NCI-H128 (cell line): ENCODE results near the gene CYB5D1.
"Not testable (repeated sequence)": the region's sequence is repeated elsewhere in the genome, so short reads cannot be mapped to it uniquely, and the experiment has no call there.

Source experiments
- DNase-seq: peaks from one replicate; lab custom pipeline; 2025; ENCODE audit not compliant: unreplicated experiment; lab: John Stamatoyannopoulos, UW

CYB5D1 gene, protein sequence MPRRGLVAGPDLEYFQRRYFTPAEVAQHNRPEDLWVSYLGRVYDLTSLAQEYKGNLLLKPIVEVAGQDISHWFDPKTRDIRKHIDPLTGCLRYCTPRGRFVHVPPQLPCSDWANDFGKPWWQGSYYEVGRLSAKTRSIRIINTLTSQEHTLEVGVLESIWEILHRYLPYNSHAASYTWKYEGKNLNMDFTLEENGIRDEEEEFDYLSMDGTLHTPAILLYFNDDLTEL

DNA sequence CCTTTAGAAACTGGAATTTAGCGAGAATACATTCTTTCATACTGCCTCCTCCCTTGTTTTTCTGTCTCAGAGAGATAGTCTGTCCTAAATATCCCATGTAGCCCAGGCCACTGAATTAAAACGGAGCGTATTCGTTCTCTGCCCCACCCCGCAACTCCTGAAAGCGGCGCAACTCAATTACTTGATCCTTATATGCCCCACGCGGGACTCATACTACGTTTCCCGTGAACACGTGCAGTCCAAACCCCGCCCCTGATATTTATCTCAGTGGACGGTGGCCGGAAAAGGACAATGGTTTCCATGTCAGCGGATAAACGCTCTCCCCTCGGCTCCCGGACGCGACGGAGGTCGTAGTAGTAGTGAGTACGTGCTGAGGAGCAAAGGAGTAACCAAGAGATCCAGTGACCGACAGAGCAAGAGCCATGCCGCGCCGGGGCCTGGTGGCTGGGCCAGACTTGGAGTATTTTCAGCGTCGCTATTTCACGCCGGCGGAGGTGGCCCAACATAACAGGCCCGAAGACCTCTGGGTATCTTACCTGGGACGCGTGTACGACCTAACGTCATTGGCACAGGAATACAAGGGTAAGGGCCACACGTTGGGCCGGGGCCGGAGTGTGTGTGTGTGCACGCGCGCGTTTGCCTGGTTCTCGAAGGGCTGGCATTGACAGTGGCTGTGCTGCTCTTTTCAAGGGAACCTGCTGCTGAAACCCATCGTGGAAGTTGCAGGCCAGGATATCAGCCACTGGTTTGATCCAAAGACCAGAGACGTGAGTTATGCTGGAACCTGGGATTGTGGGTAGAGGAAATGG lies at the start of gene CYB5D1:
Gene CYB5D1 (plus strand): TSS at position 291 of the 809 bp plus-strand sequence. CDS start 132 bp downstream, at position 423.
- DNase-seq: peak; percentile 79

DNA sequence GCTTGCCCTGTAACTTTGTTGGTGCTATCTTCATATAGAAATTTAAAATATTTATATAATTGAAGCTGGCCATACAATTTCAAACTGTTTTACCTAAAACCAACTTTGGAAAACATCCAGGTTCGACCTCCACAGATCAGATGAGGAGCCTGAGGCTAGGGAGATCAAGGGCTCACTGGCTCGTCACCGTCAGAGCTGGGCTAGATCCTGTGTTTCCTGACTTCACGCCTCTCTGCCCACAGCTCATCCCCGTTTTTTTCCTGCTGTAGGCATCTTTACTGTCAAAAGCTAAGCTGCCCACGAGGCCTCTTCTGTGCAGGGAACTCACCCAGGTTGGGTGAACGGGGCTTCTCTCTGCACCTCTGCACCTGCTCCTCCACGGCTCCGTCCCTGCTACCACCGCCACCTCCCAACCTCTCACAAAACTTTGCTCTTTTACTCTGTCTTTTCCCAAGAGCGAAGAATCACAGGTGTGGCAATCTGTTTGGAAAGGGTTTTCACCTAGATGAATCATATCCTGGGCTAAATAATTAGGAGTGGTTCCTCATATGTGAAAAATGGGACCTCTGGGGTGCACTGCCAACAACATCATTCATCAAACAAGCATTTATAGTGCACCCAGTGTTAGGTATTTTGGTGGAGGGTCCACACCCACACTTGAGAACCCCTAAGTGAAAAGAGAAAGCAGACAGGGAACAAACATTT lies 48.6 kb upstream of the CYB5D1 start:
- DNase-seq: no peak

DNA sequence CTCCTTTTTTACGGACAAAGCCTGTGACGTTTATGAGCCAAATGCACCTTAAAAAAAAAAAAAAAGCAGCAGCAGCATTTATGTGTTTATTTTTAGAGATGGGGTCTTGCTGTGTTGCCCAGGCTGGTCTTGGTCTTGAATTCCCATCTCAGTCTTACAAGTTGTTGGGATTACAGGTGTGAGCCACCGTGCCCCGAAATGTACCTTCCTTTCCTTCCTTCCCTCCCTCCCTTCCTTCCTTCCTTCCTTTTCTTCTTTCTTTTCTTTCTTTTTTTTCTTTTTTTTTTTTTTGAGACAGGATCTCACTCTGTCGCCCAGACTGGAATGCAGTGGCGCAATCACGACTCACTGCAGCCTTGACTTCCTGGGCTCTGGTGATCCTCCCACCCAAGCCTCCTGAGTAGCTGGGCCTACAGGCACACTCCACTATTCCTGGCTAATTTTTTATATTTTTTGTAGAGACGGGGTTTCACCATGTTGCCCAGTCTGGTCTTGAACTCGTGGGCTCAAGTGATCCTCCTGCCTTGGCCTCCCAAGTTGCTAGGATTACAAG lies 47.9 kb upstream of the CYB5D1 start:
- not testable (repeated sequence) for DNase-seq

DNA sequence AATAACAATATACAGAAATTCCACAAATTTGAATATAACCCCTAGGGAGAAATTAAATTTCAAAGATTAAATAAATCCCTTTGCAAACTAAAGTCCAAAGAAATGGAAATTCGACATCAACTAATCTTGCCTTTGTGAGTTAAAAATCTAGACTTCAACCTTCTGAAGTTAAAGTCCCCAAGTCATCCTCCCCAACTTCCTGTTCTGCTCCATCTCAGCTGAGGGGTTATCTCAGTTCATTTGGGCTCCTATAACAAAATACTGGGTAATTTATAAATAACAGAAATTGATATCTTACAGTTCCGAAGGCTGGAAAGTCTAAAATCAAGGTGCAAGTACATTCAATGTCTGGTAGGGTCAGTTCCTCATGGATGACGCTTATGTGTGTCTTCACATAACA lies 46.6 kb upstream of the CYB5D1 start:
- DNase-seq: no peak

DNA sequence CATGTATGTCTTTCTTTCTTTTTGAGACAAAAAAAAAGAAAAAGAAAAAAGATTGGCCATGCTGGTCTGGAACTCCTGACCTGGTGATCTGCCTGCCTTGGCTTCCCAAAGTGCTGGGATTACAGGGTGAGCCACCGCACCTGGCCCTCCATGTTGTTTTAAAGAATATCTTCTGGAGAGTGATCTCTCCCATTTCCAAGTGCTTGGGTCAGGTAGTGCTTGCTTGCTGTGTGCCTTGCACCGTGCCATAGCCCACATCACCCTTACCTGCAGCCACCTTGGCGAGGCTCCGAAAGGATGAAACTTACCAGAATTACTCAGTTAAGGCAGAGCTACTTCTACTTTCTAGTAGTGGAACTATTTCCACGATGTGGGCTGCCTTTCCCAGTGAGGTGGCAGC lies 42.8 kb upstream of the CYB5D1 start:
- no peak for DNase-seq

DNA sequence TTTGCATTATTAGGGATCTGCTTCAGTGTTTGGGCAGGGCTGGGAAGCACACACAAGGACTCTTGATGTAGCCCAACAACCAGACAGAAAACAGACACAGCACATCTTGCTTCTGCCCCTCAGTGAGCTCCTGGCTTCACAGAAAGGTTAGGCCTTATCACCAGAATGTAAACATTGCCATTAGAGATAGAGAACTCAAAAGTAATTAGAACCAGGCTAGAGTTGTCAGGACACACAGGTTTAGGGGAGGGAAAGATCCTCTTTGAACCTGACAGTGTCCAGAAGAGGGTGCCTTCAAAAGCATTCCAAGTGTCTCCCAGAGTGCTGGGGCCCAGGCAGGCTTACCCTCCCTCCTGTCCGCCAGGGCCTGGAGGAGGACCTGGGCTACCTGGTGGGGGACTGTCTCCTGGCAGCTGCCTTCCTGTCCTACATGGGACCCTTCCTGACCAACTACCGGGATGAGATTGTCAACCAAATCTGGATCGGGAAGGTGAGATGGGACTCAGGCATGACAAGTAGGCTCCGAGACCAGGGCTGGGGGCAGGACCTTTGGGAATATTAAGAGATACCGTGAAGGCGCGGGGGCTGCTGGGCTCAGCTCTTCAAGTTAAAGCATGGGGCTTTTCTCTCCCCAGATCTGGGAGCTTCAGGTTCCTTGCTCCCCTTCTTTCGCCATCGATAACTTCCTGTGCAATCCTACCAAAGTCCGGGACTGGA lies 40.7 kb upstream of the CYB5D1 start:
- DNase-seq: no peak

DNA sequence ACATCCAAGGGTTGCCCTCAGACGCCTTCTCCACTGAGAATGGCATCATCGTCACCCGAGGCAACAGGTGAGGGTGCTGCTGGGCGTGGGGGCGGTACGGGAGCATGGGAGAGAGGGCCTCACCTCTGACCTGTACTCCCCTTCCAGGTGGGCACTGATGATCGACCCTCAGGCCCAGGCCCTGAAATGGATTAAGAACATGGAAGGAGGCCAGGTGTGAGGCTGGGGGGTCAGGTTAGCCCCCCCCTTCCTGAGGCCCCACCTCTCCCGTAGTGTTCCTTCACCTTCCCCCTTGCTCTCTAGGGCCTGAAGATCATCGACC lies 40.2 kb upstream of the CYB5D1 start:
- no peak for DNase-seq

DNA sequence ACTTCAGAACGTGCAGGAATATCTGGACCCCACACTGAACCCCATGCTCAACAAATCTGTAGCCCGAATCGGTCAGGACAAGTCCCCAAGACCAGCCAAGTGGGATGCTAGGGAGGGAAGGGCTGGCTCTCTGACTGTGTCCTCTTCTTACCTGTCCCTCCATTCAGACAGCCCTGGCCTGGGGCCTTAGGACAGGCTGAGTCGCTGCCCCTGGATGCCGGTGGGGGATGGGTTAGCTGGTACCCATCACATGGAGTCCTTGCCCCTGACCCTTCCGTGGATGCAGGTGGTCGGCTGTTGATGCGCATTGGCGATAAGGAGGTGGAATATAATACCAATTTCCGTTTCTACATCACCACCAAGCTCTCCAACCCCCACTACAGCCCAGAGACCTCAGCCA lies 39.8 kb upstream of the CYB5D1 start:
- DNase-seq: no peak

DNA sequence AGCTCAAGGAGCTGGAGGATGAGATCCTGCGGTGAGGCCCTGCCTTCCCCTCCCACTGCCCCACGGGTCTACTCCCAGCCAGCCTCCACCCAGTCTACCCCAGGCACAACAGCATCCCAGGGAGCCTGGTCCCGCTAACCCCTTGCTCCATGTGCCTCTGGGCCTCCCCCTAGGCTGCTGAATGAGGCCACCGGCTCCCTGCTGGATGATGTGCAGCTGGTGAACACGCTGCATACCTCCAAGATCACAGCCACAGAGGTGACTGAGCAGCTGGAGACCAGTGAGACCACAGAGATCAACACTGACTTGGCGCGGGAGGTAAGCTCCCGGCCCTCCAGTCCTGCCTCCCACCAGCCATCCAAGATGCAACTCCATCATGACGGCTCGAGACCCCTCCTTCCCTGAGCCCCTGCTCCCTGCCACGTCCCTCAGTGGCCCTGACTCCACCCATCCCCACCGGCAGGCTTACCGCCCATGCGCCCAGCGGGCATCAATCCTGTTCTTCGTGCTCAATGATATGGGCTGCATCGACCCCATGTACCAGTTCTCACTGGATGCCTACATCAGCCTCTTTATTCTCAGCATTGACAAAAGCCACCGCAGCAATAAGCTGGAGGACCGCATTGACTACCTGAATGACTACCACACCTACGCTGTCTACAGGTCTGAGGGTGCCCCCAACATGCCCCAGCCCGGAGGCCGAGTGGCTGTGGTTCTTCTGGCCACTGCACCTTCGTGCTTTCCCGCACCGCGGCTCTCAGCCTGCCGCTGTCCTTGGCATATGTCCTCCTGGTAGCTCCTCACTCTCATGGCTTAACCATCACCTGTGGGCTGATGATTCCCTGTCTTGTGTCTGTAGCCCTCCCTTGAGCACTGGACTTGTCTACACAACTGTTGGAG lies 38.8 kb upstream of the CYB5D1 start:
- DNase-seq: no peak

DNA sequence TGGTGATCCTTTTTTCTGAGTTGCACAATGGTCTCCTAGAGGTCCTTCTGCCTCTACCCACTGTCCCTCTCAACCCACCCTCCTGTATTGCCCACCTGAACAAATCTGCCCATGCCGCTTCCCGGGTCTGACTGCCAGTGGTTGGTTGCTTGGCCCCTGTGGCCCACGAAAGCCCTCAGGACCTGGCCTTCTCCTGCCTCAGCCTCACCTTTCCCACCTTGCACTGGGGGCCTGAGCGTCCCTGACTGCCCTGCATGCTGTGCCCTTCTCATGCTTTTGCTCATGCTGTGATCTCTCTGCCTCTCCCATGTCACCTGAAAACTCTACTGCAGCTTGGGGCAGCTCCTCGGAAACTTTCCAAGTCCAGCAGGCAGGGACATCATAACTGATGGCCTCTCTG lies 37.6 kb upstream of the CYB5D1 start:
- no peak for DNase-seq

DNA sequence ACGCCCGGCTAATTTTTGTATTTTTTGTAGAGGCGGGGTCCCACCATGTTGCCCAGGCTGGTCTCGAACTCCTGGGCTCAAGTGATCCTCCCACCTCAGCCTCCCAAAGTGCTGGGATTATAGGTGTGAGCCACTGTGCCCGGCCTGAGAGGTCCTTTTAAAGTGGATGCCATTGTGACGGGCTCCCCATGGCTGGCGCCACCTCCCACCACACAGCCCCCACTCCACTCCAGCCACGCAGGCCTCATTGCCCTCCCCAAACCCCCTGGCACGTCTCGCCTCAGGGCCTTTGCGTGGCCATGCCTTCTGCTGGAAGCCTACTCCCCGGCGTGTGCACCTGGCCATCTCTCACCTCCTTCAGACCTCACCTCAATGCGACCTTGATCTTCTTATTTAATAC lies 35.7 kb upstream of the CYB5D1 start:
- DNase-seq: no peak

DNA sequence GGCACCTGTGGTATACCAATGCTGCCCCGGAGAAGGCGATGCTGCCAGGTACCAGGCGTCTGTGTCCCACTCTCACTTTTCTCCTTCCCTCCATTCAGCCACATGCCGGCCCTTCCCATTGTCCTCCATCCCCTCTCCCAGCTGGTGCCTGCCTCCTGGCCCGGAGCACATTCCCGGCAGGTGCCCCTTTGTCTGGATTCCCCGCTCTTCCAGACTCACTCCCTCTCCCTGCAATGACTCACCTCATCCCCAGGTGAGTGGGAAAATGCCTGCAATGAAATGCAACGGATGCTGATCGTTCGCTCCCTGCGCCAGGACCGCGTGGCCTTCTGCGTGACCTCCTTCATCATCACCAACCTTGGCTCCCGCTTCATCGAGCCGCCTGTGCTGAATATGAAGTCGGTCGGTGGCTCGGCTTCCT lies 34.2 kb upstream of the CYB5D1 start:
- no peak for DNase-seq

DNA sequence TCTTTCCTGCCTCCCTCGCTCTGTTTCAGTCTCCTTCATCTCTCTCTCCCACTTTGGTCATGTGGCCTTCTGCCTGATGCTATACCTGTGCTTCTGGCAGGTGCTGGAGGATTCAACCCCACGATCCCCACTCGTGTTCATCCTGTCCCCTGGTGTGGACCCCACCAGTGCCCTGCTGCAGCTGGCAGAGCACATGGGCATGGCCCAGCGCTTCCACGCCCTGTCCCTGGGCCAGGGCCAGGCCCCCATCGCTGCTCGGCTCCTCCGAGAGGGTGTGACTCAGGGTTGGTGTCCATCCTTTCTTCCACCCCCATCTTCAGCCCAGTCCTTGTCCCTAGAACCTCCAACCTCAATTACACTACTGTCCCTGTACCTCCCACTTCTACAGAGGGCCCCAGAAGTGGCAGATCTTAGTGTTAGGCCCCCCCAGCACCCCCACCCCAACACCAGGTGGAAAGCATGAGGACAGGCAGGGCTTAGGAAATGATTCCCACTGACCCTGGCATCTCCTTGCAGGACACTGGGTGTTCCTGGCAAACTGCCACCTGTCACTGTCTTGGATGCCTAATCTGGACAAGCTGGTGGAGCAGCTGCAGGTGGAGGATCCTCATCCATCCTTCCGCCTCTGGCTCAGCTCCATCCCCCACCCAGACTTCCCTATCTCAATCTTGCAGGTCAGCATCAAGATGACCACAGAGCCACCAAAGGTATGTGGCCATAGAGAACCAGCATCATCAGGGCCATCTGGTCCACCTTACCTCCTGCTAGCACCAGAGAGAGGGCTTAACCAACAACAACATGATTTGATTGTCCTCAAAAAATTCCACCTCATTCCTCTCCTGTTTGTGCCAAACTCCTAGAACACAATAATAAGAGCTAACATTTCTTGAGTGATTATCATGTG lies 33.5 kb upstream of the CYB5D1 start:
- no peak for DNase-seq

DNA sequence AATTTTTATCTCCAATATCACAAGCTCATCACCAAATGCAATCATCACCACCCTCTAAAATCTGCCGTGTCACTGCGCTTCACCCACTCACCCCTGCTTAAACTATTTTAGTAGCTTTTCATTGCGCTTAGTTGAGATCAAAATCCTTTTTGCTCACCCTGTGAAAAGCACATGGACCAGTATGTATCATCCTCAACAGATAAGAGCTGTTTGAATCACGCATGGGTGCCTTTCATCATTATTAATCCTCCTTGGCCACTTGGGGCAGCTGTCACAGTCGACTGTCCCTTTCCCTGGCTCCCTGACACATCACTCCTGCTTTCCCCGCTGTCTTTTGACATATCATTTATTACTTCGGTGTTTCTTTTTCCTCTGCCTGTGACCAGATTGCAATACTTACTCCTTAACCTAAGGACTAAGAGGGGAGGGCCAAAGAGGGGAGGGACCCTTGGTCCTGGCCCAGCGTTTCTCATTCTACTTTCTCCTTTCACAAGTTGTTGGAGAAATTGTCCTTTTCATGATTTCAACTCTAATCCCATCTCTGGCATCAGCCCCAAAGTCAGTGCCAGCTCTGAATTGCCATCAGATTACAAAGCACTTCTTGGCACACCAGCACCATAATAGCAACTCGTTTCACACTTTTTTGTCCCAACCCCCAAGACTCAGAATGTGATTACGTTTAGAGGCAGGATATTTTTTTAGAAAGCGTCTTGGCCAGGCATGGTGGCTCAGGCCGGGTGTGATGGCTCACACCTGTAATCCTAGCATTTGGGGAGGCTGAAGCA lies 32.4 kb upstream of the CYB5D1 start:
- DNase-seq: no peak

DNA sequence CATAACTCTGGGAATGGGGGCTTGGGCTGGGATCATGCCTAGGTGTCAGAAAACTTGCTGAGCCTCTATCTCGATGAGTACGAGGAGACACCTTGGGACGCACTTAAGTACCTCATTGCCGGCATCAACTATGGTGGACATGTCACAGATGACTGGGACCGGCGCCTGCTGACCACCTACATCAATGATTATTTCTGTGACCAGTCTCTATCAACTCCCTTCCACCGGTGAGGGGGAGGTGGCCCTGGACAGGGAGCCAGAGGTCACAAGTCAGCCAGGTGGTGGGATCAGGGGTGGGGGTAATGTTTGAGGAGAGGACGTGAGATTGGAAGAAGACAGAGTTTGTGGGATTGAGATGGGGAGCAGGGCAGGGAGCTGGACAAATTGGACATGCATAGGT lies 27.2 kb upstream of the CYB5D1 start:
- DNase-seq: no peak

DNA sequence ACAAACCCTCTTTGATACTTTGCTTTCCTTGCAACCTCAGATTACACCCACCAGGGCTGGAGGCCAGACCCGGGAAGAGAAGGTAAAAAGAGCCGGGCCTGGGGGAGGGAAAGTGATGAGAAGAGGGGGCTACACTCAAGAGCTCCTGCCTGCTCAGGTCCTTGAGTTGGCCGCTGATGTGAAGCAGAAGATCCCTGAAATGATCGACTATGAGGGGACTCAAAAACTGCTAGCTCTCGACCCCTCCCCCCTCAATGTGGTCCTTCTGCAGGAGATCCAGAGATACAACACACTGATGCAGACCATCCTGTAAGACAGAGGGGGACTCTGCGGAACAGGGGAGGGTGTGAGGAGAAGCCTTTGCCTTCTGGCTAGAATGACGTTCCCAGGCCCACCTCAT lies 26.6 kb upstream of the CYB5D1 start:
- DNase-seq: no peak

DNA sequence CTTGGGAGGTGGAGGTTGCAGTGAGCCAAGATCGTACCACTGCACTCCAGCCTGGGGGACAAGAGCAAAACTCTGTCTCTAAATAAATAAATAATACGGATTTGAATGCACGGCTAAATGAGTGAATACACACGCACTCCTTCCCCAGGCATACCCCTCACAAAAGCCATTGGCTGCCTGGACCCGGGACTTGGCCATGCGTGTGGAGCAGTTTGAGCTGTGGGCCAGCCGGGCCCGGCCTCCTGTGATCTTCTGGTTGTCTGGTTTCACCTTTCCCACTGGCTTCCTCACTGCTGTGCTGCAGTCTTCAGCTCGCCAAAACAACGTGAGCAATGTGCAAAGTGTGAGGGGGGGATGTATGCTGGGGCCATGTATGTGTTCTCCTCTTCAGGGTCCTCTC lies 25.4 kb upstream of the CYB5D1 start:
- DNase-seq: no peak

DNA sequence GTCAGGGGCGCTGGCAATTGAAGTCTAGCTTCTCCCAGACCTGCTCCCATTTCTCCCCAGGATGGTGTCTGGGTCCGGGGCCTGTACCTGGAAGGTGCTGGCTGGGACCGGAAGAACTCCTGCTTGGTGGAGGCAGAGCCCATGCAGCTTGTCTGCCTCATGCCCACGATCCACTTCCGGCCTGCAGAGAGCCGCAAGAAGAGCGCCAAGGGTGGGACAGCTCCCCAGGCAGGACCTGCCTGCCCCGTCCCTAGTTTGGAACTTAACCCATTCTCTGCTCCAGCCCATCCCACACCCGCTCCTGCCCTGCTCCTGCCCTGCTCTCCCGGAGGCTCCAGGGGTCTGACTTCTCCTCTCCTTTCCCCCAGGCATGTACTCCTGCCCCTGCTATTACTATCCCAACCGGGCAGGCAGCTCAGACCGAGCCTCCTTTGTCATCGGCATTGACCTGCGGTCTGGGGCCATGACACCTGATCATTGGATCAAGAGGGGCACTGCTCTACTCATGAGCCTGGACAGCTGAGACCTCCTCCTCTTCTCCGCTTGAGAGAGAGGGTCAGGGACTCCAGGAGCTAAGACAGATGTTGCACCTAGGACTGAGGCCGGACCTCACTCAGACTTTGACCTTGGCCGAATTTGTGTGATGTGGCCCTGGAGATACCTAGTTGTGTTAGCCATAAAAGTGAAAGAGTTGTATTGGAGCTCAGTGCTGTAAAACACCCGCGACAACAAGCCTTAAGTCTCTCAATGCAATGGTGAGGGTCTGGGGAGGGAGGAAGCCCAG lies 24.6 kb upstream of the CYB5D1 start:
- no peak for DNase-seq
